Stimulated activated CD8-positive, alpha-beta memory T cell treated with anti-CD3 and anti-CD28 coated beads, Interleukin-15, amount 100 ng/mL, for 24 hours (primary cell): ENCODE measurements around the gene NPFF.
"Not testable (repeated sequence)": the region's sequence is repeated elsewhere in the genome, so short reads cannot be mapped to it uniquely, and the experiment has no call there.

Source experiments
- DNase-seq: peaks from one replicate; pipeline ENCODE4 v3.0.0-alpha.2; 2020; ENCODE audit warnings: low read depth

Gene NPFF, protein sequence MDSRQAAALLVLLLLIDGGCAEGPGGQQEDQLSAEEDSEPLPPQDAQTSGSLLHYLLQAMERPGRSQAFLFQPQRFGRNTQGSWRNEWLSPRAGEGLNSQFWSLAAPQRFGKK

DNA sequence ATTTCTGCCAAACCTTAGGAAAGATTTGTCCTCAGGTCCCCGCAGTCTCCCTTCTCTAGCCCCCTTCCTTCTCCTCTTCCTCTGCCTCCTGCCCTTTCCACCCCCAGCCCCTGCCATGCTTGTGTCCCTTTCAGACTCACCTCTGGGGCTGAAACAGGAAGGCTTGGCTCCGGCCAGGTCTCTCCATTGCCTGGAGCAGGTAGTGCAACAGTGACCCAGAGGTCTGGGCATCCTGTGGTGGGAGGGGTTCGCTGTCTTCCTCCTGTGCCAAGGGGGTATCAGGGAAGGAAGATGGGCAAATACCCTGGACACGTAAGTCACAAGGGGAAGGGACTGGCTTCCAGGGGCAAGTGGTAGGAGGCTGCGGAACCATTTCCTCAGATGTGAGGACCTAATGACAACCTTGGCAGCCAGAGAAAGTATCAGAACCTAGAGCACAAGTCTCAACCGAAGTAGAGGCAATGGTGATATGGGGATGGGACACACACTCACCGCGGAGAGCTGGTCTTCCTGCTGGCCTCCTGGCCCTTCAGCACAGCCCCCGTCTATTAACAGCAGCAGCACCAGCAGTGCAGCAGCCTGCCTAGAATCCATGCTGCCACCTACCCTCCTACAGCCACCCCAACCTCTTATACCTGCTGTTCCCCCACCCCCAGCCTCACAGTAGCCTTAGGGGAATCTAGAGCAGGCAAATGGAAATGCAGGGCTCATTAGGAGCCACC lies at the start of gene NPFF:
Gene NPFF, minus strand, starts transcription at position 604 of the 722 bp plus-strand sequence. Its CDS starts 10 bp downstream, at position 594.
- no peak for DNase-seq

DNA sequence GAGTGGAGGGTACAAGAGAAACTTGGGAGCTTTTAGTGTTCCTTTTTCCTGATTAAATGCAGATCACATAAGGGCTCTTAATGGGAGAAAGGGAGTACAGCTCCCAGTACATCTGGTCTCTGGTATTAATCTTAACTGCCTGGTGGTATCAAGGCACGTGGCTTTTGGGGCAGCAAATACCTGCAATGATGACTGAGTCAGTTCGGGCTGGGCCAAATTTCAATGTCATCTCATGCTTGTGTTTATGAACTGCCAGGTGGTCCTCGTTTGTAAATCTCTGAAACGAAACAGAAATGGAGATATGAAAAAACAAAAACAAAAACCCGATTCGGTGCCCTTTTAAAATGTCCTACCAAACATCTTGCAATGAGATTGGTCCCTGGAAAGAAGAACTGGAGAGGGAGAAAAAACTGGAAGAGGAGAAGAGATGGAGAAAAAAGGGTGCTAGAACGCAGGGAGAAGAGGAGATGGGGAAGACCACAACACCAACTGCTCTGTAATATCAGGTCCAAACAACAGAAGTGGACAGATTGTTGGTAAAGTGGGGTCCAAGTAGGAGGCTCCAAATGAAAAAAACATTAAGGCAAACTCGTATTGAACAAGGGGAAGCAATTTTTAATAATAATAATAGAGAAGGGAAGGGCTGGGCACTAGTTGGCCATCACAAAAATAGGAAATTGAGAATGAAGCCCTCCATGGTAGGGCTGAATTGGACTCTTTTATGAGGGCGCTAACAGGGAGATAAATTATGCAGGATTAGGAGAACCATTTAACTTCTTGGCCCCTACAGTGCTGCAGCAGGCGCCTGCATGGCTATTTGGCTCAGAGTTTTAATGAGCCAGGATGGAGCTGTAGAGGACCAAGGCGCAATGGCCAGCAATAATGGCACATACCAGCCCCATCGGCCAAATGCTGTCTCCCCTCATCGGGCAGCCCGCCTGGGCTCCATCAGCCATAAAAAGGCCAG lies 45.4 kb upstream of the NPFF start:
- DNase-seq, result no peak

DNA sequence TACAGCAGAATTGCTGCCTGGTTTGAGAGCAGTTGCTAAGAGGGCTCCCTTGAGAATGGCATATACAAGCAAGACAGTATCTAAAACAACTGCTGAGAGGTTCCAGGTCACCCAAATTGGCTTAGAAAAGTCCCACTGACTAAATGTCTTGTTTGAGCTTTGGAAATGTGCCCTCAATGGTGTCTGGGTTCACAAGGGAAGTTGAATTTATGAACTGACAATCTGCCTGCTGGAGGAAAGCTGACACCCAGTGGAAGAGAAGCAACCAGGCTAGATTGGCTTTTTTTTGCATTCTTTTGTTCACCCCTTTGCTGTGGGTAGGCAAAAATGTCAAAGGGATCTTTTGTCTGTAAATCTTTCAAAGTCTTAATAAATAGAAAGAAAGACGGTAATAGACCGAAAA lies 44.6 kb upstream of the NPFF start:
- no peak for DNase-seq

DNA sequence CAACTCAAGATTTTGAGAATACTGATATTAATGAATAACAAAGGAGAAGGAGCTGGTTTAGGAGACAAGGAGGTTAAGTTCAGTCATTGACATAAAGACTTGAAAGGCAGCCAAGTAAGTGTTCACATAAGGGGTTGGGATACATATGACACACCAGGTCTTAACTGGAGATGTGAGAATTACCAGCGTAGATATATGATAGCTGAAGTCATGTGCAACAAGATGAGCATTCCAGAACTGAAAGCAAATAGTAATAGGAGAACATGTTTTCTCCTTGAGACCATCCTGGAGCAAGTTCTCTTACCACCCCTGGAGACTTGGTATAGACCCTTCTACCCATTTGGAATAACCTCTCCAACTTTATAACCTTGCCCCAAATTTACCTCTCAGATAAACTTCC lies 43.3 kb upstream of the NPFF start:
- no peak for DNase-seq

DNA sequence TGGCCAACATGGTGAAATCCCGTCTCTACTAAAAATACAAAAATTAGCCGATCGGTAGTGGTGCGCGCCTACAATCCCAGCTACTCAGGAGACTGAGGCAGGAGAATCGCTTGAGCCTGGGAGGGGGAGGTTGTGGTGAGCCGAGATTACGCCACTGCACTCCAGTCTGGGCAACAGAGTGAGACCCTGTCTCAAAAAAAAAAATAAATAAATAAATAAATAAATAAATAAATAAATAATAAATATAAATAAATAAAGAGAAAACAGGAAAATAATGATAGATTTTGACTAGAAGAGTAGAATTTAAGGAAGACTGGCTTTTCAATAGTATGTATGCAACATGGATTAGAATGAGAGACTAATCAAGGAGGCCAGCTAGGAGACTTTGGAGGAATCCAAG lies 42.8 kb upstream of the NPFF start:
- DNase-seq, result not testable (repeated sequence)

DNA sequence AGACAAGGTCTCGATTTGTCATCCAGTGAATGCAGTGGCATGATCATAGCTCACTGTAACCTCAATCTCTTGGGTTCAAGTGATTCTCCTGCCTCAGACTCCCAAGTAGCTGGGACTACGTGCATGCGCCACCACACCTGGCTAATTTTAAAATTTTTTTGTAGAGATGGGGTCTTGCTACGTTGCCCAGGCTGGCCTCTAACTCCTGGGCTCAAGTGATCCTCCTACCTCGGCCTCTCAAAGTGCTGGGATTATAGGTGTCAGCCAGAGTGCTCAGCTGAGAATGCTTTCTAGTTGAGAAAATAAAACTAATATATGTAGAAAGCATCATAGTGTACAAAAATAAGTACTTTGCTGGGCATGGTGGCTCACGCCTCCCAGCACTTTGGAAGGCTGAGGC lies 41.1 kb upstream of the NPFF start:
- DNase-seq, result not testable (repeated sequence)

DNA sequence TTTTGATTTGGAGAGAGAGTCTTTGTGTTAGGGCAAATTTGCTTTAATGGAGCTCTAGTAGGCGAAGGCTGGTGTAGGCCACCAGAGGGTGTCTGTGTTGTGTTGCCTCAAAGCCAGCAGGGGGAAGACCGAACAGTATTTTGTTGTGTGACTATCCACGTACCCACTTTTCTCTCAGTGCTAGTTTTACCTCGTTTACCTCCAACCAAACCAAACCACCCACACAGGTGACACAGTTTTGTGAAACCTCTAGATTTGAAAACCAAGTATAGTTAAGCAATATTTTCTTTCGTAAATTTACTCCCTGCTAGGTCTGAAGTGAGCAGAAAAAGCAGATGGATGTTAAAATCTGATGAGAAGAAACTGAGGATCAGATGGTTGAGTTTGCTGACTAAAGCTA lies 36.3 kb upstream of the NPFF start:
- DNase-seq, result peak; percentile 1

DNA sequence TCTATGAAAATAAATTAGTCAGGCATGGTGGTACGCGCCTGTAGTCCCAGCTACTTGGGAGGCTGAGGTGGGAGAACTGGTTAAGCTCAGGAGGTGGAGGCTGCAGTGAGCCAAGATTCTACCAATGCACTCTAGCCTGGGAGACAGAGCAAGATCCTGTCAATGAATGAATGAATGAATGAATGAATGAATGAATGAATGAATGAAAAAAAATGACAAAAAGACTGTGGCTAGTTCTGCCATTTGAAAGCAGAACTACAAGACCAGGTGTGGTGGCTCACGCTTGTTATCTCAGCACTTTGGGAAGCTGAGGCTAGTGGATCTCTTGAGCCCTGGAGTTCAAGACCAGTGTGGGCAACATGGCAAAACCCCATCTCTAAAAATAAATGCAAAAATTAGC lies 32.2 kb upstream of the NPFF start:
- no peak for DNase-seq

DNA sequence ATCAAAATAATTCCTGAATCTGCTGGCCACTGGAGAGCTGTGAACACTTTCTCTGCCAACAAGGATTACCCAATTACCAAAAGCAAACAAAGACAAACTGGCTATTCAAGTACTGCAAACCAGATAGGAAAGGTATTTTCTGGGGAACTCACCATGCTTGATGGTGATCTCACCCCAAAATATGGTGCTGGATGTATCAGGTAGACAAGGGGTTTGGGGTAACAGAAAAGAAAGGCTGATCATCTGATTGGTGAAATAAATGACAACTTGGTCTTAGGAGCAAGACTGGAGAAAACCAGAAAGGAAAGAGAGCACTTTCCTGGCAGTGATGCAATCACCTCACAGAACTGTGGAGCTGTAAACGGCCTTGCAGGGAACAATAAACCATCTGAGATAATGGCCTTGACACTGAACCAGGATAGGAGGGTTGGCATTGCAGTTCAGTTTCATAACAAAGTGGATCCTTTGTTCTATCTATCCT lies 31.0 kb upstream of the NPFF start:
- no peak for DNase-seq

DNA sequence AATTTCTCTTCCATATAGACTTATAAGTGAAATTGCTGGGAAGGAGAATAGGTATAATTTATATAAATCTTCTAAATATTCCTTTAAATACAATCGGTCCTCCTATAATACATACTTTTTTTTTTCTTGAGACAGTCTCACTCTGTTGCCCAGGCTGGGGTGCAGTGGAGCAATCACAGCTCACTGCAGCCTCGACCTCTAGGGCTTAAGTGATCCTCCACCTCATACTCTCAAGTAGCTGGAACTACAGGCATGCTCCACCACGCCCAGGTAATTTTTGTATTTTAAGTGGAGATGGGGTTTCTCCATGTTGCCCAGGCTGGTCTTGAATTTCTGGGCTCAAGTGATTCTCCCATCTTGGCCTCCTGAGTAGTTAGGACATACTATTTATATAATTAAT lies 29.7 kb upstream of the NPFF start:
- no peak for DNase-seq

DNA sequence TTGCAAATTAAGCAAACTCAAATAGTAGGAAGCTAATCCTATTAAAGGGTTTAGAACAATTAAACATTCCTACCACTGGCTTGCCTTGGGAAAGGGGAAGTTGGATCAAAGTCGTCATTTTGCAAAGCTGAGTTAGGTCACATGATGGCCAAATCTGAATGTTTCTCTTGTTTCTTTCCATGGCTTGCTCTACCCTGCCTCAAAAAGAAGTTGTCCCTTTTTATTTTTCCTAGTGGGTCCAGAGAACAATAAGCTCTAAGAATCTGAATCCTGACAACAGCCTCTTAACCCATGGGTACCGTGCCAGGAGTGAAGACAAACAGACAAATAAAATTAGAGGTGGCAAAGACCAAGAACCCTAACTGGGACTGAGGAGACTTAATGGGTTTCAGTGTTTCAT lies 26.2 kb upstream of the NPFF start:
- no peak for DNase-seq

DNA sequence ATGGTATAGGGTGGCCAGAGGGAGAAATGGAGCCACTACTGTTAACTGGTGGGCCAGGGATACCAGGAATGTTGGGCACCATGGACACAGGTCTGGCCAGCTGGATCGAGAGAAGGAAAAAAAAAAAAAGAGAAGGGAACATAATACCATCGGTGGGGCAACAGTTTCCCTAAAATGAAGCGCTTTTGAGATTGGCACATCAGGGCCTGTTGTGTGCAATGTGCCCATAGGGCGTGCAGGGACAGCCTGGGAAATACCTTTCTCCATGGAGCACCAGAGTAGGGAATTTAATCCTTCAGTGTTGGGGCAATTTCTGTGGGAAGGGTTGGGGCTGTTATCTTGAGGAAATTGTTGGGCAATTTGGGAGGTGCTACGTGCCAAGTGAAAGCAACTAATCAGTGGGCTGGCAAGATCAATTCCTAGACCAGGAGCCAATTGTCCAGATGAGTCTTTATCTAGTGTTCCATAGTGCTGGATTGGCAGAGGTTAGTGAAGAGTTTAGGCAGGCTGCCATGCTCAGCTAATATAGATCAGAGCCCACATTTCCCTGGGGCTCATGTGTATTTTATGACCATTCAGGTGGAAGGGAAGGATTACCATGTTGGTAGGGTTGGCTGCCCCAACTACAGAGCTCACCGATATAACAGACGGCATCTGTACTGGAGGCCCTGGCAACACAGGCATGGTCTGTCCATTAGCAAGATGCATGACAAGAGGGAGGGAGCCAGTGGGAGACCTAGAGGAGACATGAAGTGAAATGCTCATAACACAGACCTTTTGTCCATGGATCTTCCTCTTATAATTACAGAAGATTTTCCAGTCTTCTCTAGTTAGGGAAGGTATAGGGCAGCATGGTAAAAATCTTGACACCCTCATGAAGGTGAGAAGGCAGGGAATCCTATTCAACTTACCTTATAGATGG lies 25.5 kb upstream of the NPFF start:
- no peak for DNase-seq

DNA sequence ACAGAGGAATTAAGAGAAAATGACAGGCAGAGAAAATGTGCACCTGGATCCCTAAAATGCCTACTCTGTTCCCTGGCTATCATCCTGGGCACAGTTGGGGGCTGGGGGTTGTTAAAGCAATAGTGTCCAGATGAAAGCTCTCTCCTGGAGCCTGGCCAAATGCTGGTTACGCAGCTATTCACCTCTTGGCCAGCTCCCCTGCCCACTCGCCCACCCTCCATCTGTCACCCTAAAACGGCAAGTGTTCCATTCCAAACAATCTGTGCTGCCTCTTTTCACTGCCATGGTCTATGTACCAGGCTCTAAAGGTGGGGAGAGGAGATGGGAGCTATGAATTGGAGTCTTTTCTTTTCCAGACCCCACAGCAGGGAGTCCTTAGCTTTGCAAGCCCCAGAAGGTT lies 24.7 kb upstream of the NPFF start:
- no peak for DNase-seq

DNA sequence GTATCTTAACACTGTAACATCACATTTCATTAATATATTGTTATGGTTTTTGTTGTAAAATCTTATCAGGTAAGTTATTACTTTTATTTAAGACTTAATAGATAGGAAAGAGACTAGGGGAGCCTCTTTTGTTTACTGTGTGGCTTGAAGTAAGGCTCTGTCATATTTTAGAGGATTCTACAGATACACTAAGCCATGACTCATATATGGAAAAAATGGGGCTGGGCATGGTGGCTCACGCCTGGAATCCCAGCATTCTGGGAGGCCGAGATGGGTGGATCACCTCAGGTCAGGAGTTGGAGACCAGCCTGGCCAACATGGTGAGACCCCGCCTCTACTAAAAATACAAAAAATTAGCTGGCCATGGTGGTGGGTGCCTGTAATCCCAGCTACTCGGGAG lies 23.6 kb upstream of the NPFF start:
- DNase-seq, result no peak

DNA sequence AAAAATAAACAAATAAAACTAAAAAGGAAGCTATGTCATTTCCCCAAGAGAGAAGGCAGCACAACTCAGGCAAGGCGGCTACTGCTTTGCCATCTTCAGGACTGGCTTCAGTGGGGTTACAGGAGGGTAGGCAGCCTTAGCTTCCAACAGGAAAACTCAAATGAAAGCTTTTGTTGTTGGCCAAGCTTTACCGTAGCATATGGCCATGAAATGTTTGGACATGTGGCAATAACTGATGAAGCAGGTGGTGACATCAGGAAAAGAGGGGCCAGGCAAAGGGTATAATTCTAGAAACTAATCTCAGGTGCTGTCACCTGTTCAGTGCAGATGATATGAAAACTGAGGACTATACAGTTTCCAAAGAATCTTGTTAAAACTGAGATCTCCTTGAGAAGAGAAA lies 22.8 kb upstream of the NPFF start:
- no peak for DNase-seq

DNA sequence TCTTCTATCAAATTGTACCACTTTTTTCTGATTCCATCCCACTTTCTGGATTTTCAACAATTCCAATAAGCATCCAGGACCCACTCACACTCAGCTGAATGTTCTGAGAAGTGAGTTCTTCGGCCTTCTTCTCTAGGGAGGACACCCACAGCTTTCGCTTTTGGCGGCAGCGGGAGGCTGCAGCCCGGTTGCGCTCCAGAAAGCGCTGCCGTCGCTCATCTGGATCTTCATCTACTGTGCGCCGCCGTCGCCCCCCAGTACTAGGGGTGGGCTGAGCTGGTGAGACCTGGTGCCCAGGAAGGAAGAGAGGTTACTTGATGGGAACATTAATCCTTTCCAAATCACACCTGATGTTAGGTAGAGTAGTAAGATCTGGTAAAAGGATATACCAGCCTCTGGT lies 17.2 kb upstream of the NPFF start:
- DNase-seq, result no peak

DNA sequence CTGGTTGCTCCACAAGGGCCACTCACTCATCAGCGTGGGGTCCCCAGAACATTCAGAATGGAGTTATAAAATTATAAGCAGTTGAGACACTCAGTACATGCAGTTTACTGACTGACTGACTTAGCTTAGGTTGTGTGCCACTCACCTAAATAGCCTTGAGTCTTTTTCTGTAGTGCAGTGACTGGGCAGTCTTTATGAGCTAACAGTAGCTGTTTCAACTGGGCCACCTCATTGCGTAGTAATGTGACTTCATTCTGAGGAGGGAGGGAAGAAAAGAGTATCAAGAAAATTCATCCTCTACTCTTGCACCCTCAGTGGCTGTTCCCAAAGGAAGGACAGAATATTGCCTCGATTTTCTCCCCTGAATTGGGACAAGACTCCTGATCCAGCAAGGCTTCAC lies 15.8 kb upstream of the NPFF start:
- no peak for DNase-seq

DNA sequence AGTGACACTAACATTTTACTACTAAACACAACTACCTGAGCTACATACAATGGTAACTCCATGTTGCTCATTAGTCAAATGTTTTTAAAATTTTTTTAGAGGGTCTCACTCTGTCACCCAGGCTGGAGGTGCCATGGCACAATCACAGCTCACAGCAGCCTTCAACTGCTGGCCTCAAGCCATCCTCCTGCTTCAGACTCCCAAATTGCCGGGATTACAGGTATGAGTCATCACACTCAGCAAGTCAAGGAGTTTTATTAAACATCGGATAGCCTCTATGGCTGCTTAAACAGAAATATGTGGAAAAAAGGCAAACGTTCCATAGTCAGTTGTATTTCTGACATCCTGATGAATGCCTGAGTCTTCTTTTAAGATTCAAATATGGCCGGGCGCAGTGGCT lies 11.1 kb upstream of the NPFF start:
- DNase-seq, result no peak

DNA sequence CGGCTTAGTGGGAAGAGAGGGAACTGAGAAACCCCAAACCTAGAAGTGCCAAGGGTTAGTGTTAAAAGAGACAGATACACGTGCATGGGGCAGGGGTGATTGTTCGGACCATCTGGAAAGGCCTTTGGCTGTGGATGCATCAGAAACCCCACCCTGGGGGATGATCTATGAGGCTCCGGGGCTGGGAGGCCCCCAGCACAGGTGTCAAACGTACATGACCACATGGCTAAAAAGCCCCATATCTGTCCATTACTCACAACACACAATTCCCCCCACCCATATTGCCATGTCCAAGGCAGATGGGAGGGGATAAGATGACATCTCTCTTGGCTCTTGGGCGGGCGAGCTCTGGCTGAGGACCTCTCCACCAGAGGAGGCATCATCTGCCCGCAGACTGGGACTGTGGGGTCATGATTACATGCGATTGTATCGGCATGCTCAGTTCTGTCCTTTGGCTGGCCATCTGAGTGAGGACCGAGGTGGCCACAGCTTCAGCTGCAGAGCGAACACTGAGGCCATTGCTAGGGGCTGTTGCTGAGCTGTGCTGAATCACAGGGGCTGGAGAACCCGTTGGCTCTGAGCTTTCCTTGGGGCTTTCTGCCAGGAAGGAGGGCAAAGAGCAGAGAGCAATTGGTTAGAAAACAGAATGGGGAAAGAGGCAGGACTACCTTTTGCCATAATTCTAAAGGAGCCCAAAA lies 9.6 kb upstream of the NPFF start:
- no peak for DNase-seq

DNA sequence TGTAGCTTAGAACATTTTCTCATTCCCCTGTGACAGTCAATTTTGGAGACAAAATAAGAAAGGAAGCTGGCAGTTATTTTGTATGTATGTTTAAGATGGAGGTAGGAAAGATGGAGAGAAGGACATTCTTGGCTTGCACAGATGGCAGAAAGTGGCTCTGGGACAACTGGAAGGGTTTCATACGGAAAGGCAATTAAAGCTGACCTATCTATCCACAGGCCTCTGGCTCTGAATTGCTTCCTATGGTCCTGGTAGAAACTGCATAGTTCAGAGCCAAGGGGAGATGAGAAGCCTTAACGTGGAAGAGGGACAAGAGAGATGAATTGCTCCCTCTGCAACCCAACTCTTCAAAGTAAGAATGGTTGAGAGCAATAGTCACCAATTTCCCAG lies 8.0 kb upstream of the NPFF start:
- no peak for DNase-seq

DNA sequence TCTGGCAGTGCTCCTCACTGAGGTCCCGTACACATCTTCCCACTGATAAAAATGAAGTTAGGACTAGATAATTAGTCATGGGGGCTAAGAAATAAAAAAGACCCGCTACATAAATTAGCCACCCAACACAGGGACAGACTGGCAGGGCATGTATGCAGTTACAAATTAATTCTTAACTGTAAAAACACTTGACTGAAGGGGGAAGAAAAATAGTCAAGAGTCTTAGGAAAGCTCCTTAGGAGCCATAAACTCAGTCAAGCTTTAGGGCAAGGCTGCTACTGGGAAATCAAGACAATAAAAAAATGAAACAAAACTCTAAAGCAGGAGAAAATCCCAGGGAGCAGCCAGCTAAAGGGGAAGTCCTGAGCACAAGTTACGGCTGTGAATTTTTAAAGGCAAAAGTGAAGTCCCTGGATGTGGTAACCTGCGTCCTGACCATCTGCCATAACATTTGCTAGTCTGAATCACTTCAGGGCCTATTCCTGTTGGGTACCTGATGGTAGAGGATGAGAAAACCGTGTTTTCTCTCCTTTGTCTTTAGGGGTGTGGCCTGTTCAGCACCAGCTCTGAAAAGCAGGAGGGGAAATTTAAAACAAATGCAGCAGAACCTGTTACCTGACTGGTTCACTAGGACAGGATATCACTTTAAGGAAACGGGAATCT lies 7.5 kb upstream of the NPFF start:
- DNase-seq, result no peak
